Stimulated activated CD8-positive, alpha-beta memory T cell treated with anti-CD3 and anti-CD28 coated beads, Interleukin-7, amount 100 ng/mL, for 4 hours (primary cell): Measurements from ENCODE around the gene PTPRO.

ENCODE experiments used
- DNase-seq, 2 donors: peaks; one replicate each; pipeline ENCODE4 v3.0.0-alpha.2; 2020; ENCODE audit warnings: low read depth in 2 of 2

Gene PTPRO

GRCh38 chr12:15322164-15323061, at the start of gene PTPRO:
TSS of gene PTPRO (plus strand) at chr12:15322508.
- DNase-seq, result no peak

GRCh38 chr12:15273896-15274295, 48.4 kb upstream of the PTPRO start:
- DNase-seq, result no peak

DNA sequence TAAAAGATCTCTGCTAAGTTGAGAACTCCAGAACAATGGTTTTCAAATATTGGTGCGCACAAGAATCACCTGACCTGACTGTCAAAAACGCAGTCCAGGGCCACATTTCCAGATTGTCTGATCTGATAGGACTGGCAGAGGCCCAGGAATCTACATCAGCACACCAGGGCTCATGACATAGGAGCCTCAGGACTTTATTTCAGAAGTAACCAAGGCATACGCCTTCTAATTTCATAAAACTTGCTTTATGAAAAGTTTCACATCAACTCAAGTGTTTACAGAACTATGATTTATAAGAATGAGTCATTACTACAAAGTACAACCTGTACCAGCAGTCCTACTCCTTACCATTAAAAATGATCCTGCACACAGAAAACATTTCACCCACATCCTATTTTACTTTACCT, 47.7 kb upstream of the PTPRO start:
- no peak for DNase-seq

DNA sequence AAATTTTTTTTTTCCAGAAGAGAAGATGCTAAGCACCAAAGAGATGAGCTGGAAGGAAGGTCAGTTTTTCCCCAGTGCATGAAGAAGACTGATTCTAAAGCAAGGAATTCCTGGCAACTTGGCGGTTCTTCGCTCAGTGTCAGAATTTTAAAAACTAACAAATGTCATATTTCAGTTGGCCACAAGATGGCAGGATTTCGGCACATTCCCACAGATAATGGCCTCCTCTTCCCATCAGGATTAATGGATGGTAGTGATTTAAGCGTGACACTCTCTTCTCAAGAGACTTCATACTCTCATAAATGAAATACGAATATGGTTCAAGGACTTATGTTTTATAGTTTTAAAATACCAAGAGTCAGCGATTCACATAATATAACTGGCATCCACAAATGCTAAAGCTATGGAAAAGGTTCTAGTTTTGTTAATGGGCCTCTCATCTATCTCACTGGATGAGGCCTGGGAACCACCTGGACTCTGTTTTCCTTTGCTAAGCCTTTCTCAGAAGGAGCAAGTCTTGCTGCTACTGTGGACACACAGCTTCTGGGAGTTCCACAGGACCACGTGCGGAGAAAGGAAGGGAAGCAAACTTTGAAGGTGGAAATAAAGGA, 46.1 kb upstream of the PTPRO start:
- DNase-seq, result no peak

DNA sequence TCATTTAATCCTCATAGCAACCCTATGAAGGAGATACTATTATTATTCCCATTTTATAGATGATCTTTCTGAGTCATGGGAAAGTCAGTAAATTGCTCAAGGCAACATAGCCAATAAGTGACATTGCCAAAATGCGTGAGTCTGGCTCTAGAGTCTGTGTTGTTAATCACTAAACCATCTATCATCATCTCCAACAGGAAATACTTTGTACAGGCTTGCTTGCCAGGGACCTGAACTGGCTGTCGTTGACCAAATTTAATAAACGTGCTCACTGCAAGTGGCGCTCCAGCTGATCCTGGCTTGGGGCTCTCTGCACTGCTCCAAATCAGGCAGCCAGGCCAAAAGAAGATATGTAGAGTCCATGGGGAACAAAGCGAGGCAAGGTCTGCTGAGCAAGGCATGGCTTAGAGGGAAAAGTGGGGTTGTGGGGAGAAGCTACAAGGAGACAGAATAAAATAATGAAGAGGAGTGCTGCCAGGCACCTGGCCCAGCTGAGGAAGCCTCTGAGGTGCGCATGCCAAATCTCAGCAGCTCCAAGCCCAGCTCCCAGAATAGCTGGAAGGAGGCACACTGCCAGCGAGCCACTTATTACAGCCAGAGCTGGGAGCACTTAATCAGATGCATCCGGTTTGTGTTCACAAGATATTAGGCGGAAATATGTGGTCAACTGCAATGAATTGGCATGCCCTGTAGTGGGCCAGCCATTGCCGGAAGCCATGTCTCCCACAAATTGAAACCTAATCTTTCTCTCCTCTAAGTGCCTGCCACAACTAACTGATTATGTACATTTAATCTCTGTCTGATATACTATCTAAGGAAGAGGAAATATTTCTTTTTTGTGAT, 43.3 kb upstream of the PTPRO start:
- no peak for DNase-seq

GRCh38 chr12:15280930-15281329, 41.4 kb upstream of the PTPRO start:
- DNase-seq, result no peak

DNA sequence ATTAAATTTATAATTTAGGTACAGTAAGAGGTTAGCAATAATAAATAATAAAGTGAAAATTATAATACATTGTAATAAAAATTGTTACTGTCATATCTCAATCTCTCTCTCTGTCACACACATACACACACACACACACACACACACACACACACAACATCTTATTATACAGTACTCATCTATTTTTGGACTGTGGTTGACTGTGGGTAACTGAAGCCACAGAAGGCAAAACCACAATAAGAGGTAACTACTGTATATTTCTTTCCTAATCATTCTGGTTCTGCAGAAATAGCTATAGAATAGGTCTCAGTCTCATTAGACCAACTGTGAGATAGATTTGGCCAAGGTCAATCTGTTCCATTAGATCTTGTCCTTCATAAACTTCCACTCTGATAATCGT, 33.1 kb upstream of the PTPRO start:
- no peak for DNase-seq

- no peak for DNase-seq
Measured at GRCh38 chr12:15293731-15294130, 28.6 kb upstream of the PTPRO start.

GRCh38 chr12:15299947-15300346, 22.4 kb upstream of the PTPRO start:
- DNase-seq, result no peak

DNA sequence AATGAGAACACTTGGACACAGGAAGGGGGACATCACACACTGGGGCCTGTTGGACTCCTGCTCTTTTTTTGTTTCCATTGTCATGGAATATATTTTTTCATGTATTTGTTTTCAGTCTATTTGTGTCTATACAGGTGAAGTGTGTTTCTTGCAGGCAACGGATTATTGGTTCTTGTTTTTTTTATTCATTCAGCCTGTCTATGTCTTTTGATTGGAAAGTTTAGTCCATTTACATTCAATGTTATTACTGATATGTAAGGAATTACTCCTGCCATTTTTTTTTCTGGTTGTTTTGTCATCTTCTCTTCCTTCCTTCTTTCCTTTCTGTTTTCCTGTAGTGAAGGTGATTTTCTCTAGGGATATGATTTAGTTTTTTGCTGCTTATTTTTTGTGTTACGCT, 18.0 kb upstream of the PTPRO start:
- no peak for DNase-seq

GRCh38 chr12:15306605-15307004, 15.7 kb upstream of the PTPRO start:
- DNase-seq, result no peak

- no peak for DNase-seq
Measured at GRCh38 chr12:15307079-15307478, 15.2 kb upstream of the PTPRO start.

GRCh38 chr12:15318841-15319240, 3.5 kb upstream of the PTPRO start:
- DNase-seq, result no peak

DNA sequence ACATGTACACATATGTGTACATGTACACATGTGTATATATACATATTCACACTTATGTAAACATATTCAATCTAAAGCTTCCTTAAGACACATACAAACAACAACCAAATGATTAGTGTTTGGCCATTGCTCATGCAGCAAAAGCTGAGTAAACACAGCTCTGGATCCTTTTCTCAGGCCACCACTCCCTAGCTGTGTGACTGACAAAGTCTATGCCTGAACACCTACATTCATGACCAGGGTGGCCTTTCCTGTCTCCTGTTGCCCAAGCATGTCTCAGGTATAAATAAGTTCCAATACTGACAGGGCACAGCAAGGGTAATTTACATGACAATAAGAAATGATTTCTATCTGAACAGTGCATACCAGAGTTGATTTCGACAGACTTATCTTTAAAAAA, 1.4 kb upstream of the PTPRO start:
- no peak for DNase-seq

DNA sequence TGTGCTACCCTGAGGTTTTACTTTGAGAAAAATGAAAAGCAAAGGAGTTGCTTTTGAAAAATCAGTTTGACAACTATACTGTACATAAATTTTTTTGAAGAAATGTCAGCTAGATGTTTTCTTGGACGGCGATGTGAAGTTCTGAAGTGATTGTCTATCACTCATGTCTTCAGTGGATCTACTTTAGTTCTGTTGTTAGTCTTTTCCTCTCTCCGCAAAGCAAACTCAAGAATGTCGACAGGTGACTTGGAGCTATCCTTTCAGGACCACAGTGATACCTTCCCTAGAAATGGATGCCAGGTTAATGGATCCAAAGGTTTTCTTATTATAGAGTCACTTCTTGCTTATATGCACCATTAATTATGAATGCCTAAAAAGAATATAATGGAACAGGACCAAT, 1.2 kb downstream of the PTPRO start:
- no peak for DNase-seq

DNA sequence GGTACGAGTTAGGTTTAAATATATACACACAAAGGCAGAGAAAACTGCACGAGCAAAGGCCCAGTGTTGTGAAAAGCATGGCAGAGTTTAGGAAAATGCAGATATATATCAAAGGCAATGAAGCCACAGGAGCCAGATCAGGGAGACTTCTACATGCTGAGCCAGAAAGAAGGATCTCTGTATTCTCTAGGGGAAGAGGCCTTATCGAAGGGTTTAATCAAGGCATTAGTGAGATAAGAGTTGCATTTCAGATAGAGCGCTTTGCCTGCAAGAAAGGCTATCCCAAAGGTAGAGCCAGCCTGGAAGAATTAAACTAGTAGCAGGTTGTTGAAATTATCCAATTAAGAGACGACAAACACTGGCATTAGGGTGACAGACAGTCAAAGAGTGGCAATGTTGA, 7.6 kb downstream of the PTPRO start:
- no peak for DNase-seq

GRCh38 chr12:15334225-15334624, 11.9 kb downstream of the PTPRO start:
- no peak for DNase-seq

DNA sequence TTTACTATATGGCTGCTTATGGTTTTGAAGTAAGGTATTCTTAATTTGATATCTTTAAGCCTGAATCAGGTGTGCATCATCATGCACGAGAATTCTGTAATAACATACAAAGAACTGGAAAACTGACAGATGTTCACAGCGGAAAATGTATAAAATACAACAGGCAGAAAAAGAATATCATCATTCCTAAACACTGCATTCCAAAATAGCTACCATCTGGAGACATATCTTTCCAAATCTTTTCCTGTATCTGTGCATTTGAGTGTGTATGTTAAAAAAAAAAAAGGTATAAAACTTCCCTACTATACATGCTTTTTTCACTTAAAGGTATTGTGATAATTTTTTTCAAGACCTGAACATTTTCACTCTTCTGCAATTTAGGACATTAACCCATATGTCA, 13.7 kb downstream of the PTPRO start:
- no peak for DNase-seq

DNA sequence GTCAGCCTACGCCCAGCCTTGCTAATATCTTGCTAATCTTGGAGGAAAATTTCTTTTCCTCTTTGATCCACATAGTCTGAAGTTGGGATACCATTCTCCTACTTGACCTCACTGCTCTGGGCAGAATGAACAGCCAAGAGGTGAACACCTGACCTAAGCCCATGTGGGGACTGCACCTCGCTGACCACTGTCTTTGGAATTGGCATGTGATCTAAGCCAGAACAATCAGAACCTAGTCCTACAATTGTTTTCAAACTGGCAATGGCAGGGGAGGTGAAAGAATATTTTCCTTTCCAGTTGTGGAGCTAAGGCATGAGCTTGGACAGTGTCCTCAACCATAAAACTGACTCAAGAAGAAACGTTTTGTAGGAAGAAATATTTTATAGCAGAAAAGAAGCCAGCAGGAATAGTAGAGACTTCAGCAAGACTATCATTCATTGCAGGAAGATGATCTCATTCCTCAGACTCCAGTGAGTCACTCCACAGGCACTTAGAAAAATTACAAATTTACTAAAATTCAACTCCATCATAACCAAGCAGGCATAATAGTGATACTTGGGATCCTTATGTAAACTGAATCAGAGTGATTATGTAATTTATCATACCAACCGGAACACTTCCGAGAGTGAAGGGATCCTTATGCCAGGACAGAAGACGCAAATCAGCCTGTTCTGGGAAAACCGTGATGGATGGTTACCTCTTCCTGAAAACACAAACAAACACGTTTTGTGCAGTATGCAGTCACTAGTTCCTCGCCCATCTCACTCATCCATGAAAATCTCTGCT, 14.7 kb downstream of the PTPRO start:
- no peak for DNase-seq

- DNase-seq, result no peak
Measured at GRCh38 chr12:15341371-15341770, 19.1 kb downstream of the PTPRO start.

GRCh38 chr12:15344561-15344960, 22.3 kb downstream of the PTPRO start:
- DNase-seq, result no peak

DNA sequence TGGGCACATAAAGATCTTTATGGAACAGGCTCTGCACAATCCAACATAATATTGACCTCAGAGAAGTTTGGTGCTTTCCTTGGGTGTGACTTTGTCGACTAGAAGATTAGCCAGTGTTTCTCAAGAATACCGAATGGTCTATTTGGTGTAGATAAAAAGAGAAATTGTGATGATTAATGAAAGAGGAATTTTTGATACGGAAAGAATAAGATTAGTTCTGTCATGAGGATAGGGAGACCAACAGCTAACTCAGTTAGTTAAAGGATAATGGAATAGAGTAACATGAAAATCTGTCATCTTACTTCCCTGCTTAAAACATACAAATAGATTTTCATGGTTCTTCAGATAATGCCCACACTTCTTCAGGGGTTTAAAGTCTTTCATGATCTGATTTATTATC, 24.2 kb downstream of the PTPRO start:
- no peak for DNase-seq
